Activated naive CD4-positive, alpha-beta T cell treated with anti-CD3 and anti-CD28 coated beads, Interleukin-2, amount 50 U/mL, for 16 hours (primary cell): Measurements from ENCODE around the gene HINT1.
"Not testable (repeated sequence)": the region's sequence is repeated elsewhere in the genome, so short reads cannot be mapped to it uniquely, and the experiment has no call there.

Experiments
- DNase-seq: peaks from one replicate; pipeline ENCODE4 v3.0.0-alpha.2; 2020

HINT1 gene

GRCh38 chr5:131165119-131165727, at the start of gene HINT1:
Gene HINT1 (minus strand): TSS chr5:131165256. CDS start chr5:131165205, 51 bp downstream.
- peak; percentile 94 for DNase-seq

- no peak for DNase-seq
Measured at GRCh38 chr5:131214609-131215227, 49.7 kb upstream of the HINT1 start.

GRCh38 chr5:131212471-131213021, 47.5 kb upstream of the HINT1 start:
- no peak for DNase-seq

GRCh38 chr5:131211669-131212068, 46.6 kb upstream of the HINT1 start:
- no peak for DNase-seq

- DNase-seq, result no peak
Measured at GRCh38 chr5:131210151-131210510, 45.1 kb upstream of the HINT1 start.

- DNase-seq, result peak; percentile 47
Measured at GRCh38 chr5:131209506-131210150, 44.6 kb upstream of the HINT1 start.

GRCh38 chr5:131209175-131209505, 44.1 kb upstream of the HINT1 start:
- no peak for DNase-seq

GRCh38 chr5:131206772-131207171, 41.7 kb upstream of the HINT1 start:
- DNase-seq, result no peak

- DNase-seq, result no peak
Measured at GRCh38 chr5:131206061-131206460, 41.0 kb upstream of the HINT1 start.

GRCh38 chr5:131204964-131205363, 39.9 kb upstream of the HINT1 start:
- no peak for DNase-seq

GRCh38 chr5:131200560-131200959, 35.5 kb upstream of the HINT1 start:
- no peak for DNase-seq

- DNase-seq, result no peak
Measured at GRCh38 chr5:131198625-131199024, 33.6 kb upstream of the HINT1 start.

GRCh38 chr5:131196331-131196730, 31.3 kb upstream of the HINT1 start:
- no peak for DNase-seq

- no peak for DNase-seq
Measured at GRCh38 chr5:131195696-131196095, 30.6 kb upstream of the HINT1 start.

- DNase-seq, result no peak
Measured at GRCh38 chr5:131194725-131195124, 29.7 kb upstream of the HINT1 start.

GRCh38 chr5:131193897-131194296, 28.8 kb upstream of the HINT1 start:
- DNase-seq, result not testable (repeated sequence)

- DNase-seq, result no peak
Measured at GRCh38 chr5:131193106-131193505, 28.1 kb upstream of the HINT1 start.

GRCh38 chr5:131186561-131187256, 21.7 kb upstream of the HINT1 start:
- DNase-seq, result no peak

- DNase-seq, result no peak
Measured at GRCh38 chr5:131185523-131186104, 20.6 kb upstream of the HINT1 start.

GRCh38 chr5:131182839-131183238, 17.8 kb upstream of the HINT1 start:
- no peak for DNase-seq

GRCh38 chr5:131180407-131180806, 15.4 kb upstream of the HINT1 start:
- DNase-seq, result no peak

GRCh38 chr5:131171276-131171810, 6.3 kb upstream of the HINT1 start:
- peak; percentile 16 for DNase-seq
